HEK293 (cell line): Measurements from ENCODE around the gene SF1.

Experiments used
- CTCF ChIA-PET: fragments of 350-600 bp; formaldehyde crosslinking; extraction: SDS; loops from one replicate; lab custom pipeline; 2021; ENCODE audit warnings: antibody characterized with exemption; lab: Yijun Ruan, JAX
- POLR2A ChIA-PET: fragments of 300-600 bp; formaldehyde crosslinking; extraction: SDS; loops from one replicate; lab custom pipeline; 2020; ENCODE audit warnings: antibody characterized with exemption, inconsistent platforms; lab: Yijun Ruan, JAX
- H3K27ac ChIP-seq: fragments of 200-500 bp; sonication (Bioruptor generic); 2 replicates; pipeline ENCODE4 v1.5.1; 2014; ENCODE audit warnings: low read depth, low read length, control low read depth, inconsistent platforms; ENCODE audit errors: extremely low read depth
- H3K36me3 ChIP-seq, 2 experiments: fragments of 200-500 bp in 1 of 2; sonication (Bioruptor generic) in 1 of 2; 1 replicate in 1 of 2; 2 replicates in 1 of 2; pipeline ENCODE4 v1.5.1; 2014 to 2017; ENCODE audit warnings: inconsistent platforms in 2 of 2, low read length in 2 of 2; ENCODE audit not compliant: control insufficient read depth in 2 of 2, insufficient read depth in 1 of 2
- H3K4me1 ChIP-seq: fragments of 200-500 bp; sonication (Bioruptor generic); 2 replicates; pipeline ENCODE4 v1.5.1; 2014; ENCODE audit warnings: mild to moderate bottlenecking, low read length, inconsistent platforms; ENCODE audit not compliant: control insufficient read depth, insufficient read depth
- H3K4me3 ChIP-seq: 2 replicates; pipeline ENCODE4 v1.5.1; 2011; ENCODE audit warnings: low read depth, mild to moderate bottlenecking, control low read depth, low read length, moderate library complexity
- H3K9me3 ChIP-seq: fragments of 200-500 bp; sonication (Bioruptor generic); 2 replicates; pipeline ENCODE4 v1.5.1; 2014; ENCODE audit warnings: low read depth, low read length, inconsistent platforms; ENCODE audit not compliant: control insufficient read depth, insufficient read depth
- BCL11A ChIP-seq: fragments of 450-650 bp; formaldehyde crosslinking; IDR thresholded peaks from 2 replicates; pipeline ENCODE4 v1.5.1; 2016; ENCODE audit warnings: low read depth, missing biosample characterization, missing genetic modification characterization
- BCL11B ChIP-seq: fragments of 450-650 bp; formaldehyde crosslinking; IDR thresholded peaks from 2 replicates; pipeline ENCODE4 v1.5.1; 2016; ENCODE audit warnings: low read depth, missing biosample characterization, missing genetic modification characterization
- IKZF3 ChIP-seq: fragments of 450-650 bp; IDR thresholded peaks from 2 replicates; pipeline ENCODE4 v1.5.0; 2018; ENCODE audit warnings: missing biosample characterization, mild to moderate bottlenecking, missing genetic modification characterization, moderate library complexity
- KLF9 ChIP-seq: fragments of 450-650 bp; formaldehyde crosslinking; IDR thresholded peaks from 2 replicates; pipeline ENCODE4 v1.5.1; 2016; ENCODE audit warnings: missing biosample characterization, missing genetic modification characterization, low read depth
- MYNN ChIP-seq: fragments of 450-650 bp; formaldehyde crosslinking; IDR thresholded peaks from 2 replicates; pipeline ENCODE4 v1.5.1; 2016; ENCODE audit warnings: missing biosample characterization, missing genetic modification characterization, borderline replicate concordance
- PRDM10 ChIP-seq: fragments of 450-650 bp; formaldehyde crosslinking; IDR thresholded peaks from 2 replicates; pipeline ENCODE4 v1.5.1; 2016; ENCODE audit warnings: missing biosample characterization, missing genetic modification characterization
- PRDM6 ChIP-seq: fragments of 450-650 bp; formaldehyde crosslinking; IDR thresholded peaks from 2 replicates; pipeline ENCODE4 v1.5.1; 2017; ENCODE audit warnings: missing biosample characterization, missing genetic modification characterization
- REPIN1 ChIP-seq: fragments of 450-650 bp; formaldehyde crosslinking; IDR thresholded peaks from 2 replicates; pipeline ENCODE4 v1.5.1; 2017; ENCODE audit warnings: missing biosample characterization, missing genetic modification characterization, low read depth
- ZBTB17 ChIP-seq: fragments of 450-650 bp; formaldehyde crosslinking; IDR thresholded peaks from 2 replicates; pipeline ENCODE4 v1.5.1; 2016; ENCODE audit warnings: missing biosample characterization, missing genetic modification characterization
- ZEB2 ChIP-seq: fragments of 450-650 bp; formaldehyde crosslinking; IDR thresholded peaks from 2 replicates; pipeline ENCODE4 v1.5.1; 2016; ENCODE audit warnings: missing biosample characterization, missing genetic modification characterization
- ZNF239 ChIP-seq: fragments of 450-650 bp; formaldehyde crosslinking; IDR thresholded peaks from 2 replicates; pipeline ENCODE4 v1.5.1; 2016; ENCODE audit warnings: missing biosample characterization, missing genetic modification characterization
- ZNF280D ChIP-seq: fragments of 450-650 bp; formaldehyde crosslinking; IDR thresholded peaks from 2 replicates; pipeline ENCODE4 v1.5.1; 2016; ENCODE audit warnings: missing biosample characterization, missing genetic modification characterization
- ZNF302 ChIP-seq: fragments of 450-650 bp; formaldehyde crosslinking; IDR thresholded peaks from 2 replicates; pipeline ENCODE4 v1.5.1; 2016; ENCODE audit warnings: missing biosample characterization, missing genetic modification characterization, low read depth
- ZNF488 ChIP-seq: fragments of 450-650 bp; formaldehyde crosslinking; IDR thresholded peaks from 2 replicates; pipeline ENCODE4 v1.5.1; 2016; ENCODE audit warnings: missing biosample characterization, missing genetic modification characterization
- ZNF571 ChIP-seq: fragments of 450-650 bp; formaldehyde crosslinking; IDR thresholded peaks from 2 replicates; pipeline ENCODE4 v1.5.0; 2017; ENCODE audit warnings: missing biosample characterization, missing genetic modification characterization
- ZNF677 ChIP-seq: fragments of 450-650 bp; IDR thresholded peaks from 2 replicates; pipeline ENCODE4 v1.5.0; 2018; ENCODE audit warnings: missing biosample characterization, mild to moderate bottlenecking, missing genetic modification characterization, moderate library complexity
- ZSCAN23 ChIP-seq: fragments of 450-650 bp; formaldehyde crosslinking; IDR thresholded peaks from 2 replicates; pipeline ENCODE4 v1.5.1; 2016; ENCODE audit warnings: missing biosample characterization, missing genetic modification characterization

The SF1 gene

GRCh38 chr11:64801158-64801464 lies 22.8 kb upstream of the SF1 start:
- peaks cover 0 to 45% of the 10 kb centered on the region in 2 experiments; a peak in 1 of 3 replicates for H3K36me3 ChIP-seq
- H3K27ac ChIP-seq, result no peak overlapping the region
- peaks cover 4% of the 10 kb centered on the region for H3K4me1 ChIP-seq
- no peak overlapping the region for H3K4me3 ChIP-seq
- H3K9me3 ChIP-seq, result no peaks in the 10 kb centered on the region
- POLR2A ChIA-PET, result interaction anchor here (2.5 kb wide), 1 partner anchor 22 kb away, joined by 13 read pairs; the partner anchor contains the start of gene SF1
- TF ChIP-seq ZNF302 (tag by site-specific recombination) (no peak), ZSCAN23 (tag by site-specific recombination) (no peak), PRDM6 (tag by site-specific recombination) (no peak), ZBTB17 (tag by site-specific recombination) (no peak), KLF9 (no peak), MYNN (tag by site-specific recombination) (no peak)
- TF ChIP-seq, all 188 proteins: peak for 0
- CTCF ChIA-PET, result interaction anchor here (0.5 kb wide), 1 partner anchor 10 kb away, joined by 4 read pairs; no protein-coding TSS in a partner anchor

- Histone ChIP-seq H3K27ac (no peak overlapping the region), H3K9me3 (no peaks in the 10 kb centered on the region), H3K36me3 (peaks cover 0 to 42% of the 10 kb centered on the region in 2 experiments; a peak in 1 of 3 replicates), H3K4me1 (peaks cover 4% of the 10 kb centered on the region), H3K4me3 (no peak overlapping the region)
- TF ChIP-seq REPIN1 (tag by site-specific recombination) (no peak), ZNF677 (tag by site-specific recombination) (no peak), BCL11A (peak; percentile 67; the same call in 1 of the 2 replicates), BCL11B (tag by site-specific recombination) (peak; percentile 95), ZEB2 (no peak), IKZF3 (tag by site-specific recombination) (no peak)
- CTCF ChIA-PET, result interaction anchor here (0.5 to 1.6 kb wide), 5 partner anchors 10 to 88 kb away, joined by 3 to 4 read pairs (median 3); no protein-coding TSS in a partner anchor
- POLR2A ChIA-PET, result interaction anchor here (2.5 kb wide), 1 partner anchor 22 kb away, joined by 13 read pairs; the partner anchor contains the start of gene SF1
Measured at GRCh38 chr11:64800303-64801157, 22.2 kb upstream of the SF1 start.

- Histone ChIP-seq H3K4me1 (peaks cover 4% of the 10 kb centered on the region), H3K36me3 (peaks cover 0 to 34% of the 10 kb centered on the region in 2 experiments; a peak in 1 of 3 replicates), H3K27ac (no peak overlapping the region), H3K9me3 (no peaks in the 10 kb centered on the region), H3K4me3 (no peak overlapping the region)
- CTCF ChIA-PET, result interaction anchor here (0.6 to 1.6 kb wide), 7 partner anchors 10 to 88 kb away, joined by 3 to 4 read pairs (median 3); no protein-coding TSS in a partner anchor
- TF ChIP-seq PRDM10 (tag by site-specific recombination) (0 out of 2 replicates have a peak, but pooled peaks have one; percentile 39), ZNF280D (tag by site-specific recombination) (no peak), ZNF239 (no peak), ZNF571 (tag by site-specific recombination) (no peak), ZNF488 (tag by site-specific recombination) (no peak)
- POLR2A ChIA-PET, result interaction anchor here (2.5 kb wide), 1 partner anchor 21 kb away, joined by 13 read pairs; the partner anchor contains the start of gene SF1
Measured at GRCh38 chr11:64799623-64800302, 21.4 kb upstream of the SF1 start.
